Neutrophil (primary cell): ENCODE data around the gene PLEKHG4.
A peak's percentile ranks its signal among the peaks of the same experiment; 100 is the strongest.

Source experiments
- H3K27ac ChIP-seq: fragments of 200-600 bp; sonication (generic); 2 replicates; pipeline ENCODE4 v1.5.1; 2016; ENCODE audit warnings: mild to moderate bottlenecking, moderate library complexity
- H3K27me3 ChIP-seq: fragments of 200-600 bp; sonication (generic); 2 replicates; pipeline ENCODE4 v1.6.0; 2016; ENCODE audit warnings: mild to moderate bottlenecking
- H3K36me3 ChIP-seq: fragments of 200-600 bp; sonication (generic); 2 replicates; pipeline ENCODE4 v1.5.1; 2017
- H3K4me1 ChIP-seq, 2 experiments: fragments of 200-600 bp in 1 of 2; sonication (generic) in 1 of 2; 1 replicate in 1 of 2; 2 replicates in 1 of 2; pipeline versions ENCODE4 v1.5.1 to v1.6.1; 2013 to 2016; ENCODE audit warnings: low read depth in 1 of 2, low read length in 1 of 2, mild to moderate bottlenecking in 1 of 2, moderate library complexity in 1 of 2; ENCODE audit not compliant: control insufficient read depth in 1 of 2, insufficient read depth in 1 of 2
- H3K4me3 ChIP-seq, 2 experiments: fragments of 200-600 bp in 1 of 2; sonication (generic) in 1 of 2; 1 replicate in 1 of 2; 2 replicates in 1 of 2; pipeline ENCODE4 v1.5.1; 2013 to 2016; ENCODE audit warnings: low read depth in 1 of 2, low read length in 1 of 2, mild to moderate bottlenecking in 1 of 2, moderate library complexity in 1 of 2
- H3K9me3 ChIP-seq: fragments of 200-600 bp; sonication (generic); 2 replicates; pipeline ENCODE4 v1.5.1; 2016
- TF ChIP-seq, protein P1 (sequence below): fragments of 200-600 bp; sonication (generic); IDR thresholded peaks from 2 replicates; pipeline ENCODE4 v1.5.1; 2016; ENCODE audit warnings: antibody characterized with exemption

PLEKHG4 gene

DNA sequence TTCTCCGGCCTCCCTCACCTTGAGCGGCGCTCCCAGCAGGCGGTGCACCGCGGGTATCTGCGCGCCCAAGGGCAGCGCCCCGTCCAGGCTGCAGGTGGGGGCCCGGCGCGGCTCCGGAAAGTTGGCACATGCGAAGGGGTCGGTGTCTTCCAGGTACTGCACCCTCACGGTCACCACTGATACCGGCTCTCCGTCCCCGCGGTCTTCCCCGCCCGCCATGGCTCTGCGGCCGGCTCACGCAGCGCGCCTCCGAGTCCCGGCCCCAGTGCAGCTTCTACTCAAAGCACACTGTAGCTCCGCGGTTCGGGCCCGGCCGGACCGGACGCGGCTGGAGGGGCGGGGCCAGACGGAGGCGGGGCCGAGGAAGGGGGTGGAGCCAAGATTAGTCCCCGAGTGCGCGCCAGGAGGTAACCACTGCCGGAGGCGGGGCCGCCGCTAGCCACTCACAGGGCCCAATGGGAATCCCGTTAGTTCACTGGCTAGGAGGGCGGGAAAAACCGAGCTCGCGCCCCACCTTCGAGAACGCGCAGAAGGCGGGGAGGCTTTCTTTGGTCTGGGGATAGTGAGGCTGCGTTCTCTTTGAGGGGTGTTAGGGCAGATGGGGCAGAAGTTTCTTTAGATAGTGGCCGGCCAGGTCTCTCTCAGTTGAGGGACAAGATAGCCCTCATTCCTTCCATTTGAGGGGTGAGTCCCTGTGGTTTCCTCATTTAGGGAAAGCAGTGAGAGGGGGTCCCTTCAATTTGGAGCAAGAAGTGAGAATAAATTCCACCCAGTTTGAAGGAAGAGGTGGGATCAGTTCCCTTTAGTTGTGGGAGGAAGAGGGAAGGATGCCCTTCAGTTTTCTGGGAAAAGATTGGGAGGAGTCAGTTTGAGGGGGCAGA is 31.9 kb upstream of the PLEKHG4 start, which contains the start of gene FHOD1:
TSS of gene FHOD1 (minus strand) at position 290 of the 881 bp plus-strand sequence. CDS start at position 219, 71 bp downstream.
- H3K27me3 ChIP-seq, result peaks cover 45% of the 10 kb centered on the region
- H3K36me3 ChIP-seq, result no peaks in the 10 kb centered on the region
- TF ChIP-seq, protein P1, sequence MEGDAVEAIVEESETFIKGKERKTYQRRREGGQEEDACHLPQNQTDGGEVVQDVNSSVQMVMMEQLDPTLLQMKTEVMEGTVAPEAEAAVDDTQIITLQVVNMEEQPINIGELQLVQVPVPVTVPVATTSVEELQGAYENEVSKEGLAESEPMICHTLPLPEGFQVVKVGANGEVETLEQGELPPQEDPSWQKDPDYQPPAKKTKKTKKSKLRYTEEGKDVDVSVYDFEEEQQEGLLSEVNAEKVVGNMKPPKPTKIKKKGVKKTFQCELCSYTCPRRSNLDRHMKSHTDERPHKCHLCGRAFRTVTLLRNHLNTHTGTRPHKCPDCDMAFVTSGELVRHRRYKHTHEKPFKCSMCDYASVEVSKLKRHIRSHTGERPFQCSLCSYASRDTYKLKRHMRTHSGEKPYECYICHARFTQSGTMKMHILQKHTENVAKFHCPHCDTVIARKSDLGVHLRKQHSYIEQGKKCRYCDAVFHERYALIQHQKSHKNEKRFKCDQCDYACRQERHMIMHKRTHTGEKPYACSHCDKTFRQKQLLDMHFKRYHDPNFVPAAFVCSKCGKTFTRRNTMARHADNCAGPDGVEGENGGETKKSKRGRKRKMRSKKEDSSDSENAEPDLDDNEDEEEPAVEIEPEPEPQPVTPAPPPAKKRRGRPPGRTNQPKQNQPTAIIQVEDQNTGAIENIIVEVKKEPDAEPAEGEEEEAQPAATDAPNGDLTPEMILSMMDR, result peak; percentile 57
- H3K27ac ChIP-seq, result peak within 1 kb of the TSS; percentile 99
- peak within 1 kb of the TSS; percentile 82 to 88 for H3K4me3 ChIP-seq
- H3K4me1 ChIP-seq, result peaks cover 51 to 63% of the 10 kb centered on the region in 2 experiments
- no peaks in the 10 kb centered on the region for H3K9me3 ChIP-seq

GRCh38 chr16:67248073-67248400 is 31.3 kb upstream of the PLEKHG4 start:
- H3K4me3 ChIP-seq, result peak overlapping the region; percentile 82 to 88
- H3K4me1 ChIP-seq, result peaks cover 47 to 60% of the 10 kb centered on the region in 2 experiments
- H3K27ac ChIP-seq, result no peak overlapping the region
- H3K27me3 ChIP-seq, result peaks cover 50% of the 10 kb centered on the region
- no peaks in the 10 kb centered on the region for H3K9me3 ChIP-seq
- TF ChIP-seq, protein P1, result no peak
- H3K36me3 ChIP-seq, result no peaks in the 10 kb centered on the region

GRCh38 chr16:67248401-67249177 is 30.7 kb upstream of the PLEKHG4 start, which contains the start of gene SLC9A5:
Gene SLC9A5, plus strand, starts transcription at chr16:67248979. Its CDS starts 36 bp downstream, at chr16:67249015.
- no peaks in the 10 kb centered on the region for H3K36me3 ChIP-seq
- H3K9me3 ChIP-seq, result no peaks in the 10 kb centered on the region
- peak within 1 kb of the TSS; percentile 99 for H3K27ac ChIP-seq
- H3K4me3 ChIP-seq, result peak within 1 kb of the TSS; percentile 82 to 88
- peaks cover 50% of the 10 kb centered on the region for H3K27me3 ChIP-seq
- peaks cover 42 to 55% of the 10 kb centered on the region in 2 experiments for H3K4me1 ChIP-seq
- TF ChIP-seq, protein P1, result no peak

DNA sequence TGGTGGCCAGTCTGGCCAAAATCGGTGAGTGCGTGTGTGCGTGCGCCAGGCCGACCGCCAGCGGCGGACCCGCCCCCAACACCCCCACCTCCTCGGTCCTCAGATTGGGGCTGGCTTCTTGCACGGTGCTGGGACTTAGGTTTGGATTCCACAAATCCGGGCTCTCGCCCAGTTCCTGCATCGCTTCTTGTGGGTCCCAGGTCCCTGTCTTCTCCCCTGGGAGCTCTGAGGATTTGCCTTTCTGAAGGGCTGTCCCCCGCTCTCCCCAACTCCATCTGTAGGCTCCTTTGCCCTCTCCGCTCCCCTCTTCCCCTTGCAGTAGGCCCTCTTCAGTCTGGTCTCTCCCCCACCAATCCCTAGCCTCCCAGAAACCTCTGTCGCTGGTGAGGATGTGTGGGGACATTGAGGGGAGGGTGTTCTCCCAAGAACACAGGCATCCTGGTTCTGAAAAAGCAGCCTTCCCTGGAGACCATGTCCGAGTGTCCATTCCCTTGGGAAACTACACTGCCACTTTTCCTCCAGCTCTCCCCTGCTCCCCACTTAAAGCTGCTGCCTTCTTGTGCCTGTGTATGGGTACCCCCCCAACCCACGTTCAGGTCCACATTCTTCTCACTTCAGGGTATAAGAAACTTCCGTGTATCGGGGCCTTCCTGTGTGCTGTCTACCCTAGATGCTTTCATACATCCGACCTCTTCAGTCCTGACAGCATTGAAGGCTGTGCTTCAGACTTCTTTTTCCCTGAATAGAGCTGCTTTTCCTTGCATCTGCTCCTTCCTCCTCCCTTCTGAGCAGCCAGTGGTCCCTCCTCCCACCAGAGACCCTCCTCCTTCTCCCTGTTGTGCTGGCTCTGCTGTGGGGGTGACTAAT is 29.9 kb upstream of the PLEKHG4 start:
- peaks cover 50% of the 10 kb centered on the region for H3K27me3 ChIP-seq
- TF ChIP-seq, protein P1, result no peak
- no peaks in the 10 kb centered on the region for H3K9me3 ChIP-seq
- peaks cover 34 to 47% of the 10 kb centered on the region in 2 experiments for H3K4me1 ChIP-seq
- H3K36me3 ChIP-seq, result no peaks in the 10 kb centered on the region
- no peak overlapping the region for H3K4me3 ChIP-seq
- H3K27ac ChIP-seq, result no peak overlapping the region

GRCh38 chr16:67250045-67250327 is 29.3 kb upstream of the PLEKHG4 start:
- peaks cover 28 to 41% of the 10 kb centered on the region in 2 experiments for H3K4me1 ChIP-seq
- H3K36me3 ChIP-seq, result no peaks in the 10 kb centered on the region
- H3K4me3 ChIP-seq, result no peak overlapping the region
- H3K9me3 ChIP-seq, result no peaks in the 10 kb centered on the region
- no peak overlapping the region for H3K27ac ChIP-seq
- TF ChIP-seq, protein P1, result no peak
- H3K27me3 ChIP-seq, result peaks cover 50% of the 10 kb centered on the region
